OCI-LY7 (cell line): ENCODE measurements around the gene RMDN3. TPM values are rescaled to one million over a fixed set of nuclear protein-coding genes. Genes with fewer than 3 reads are reported as not detected.
A peak's percentile ranks its signal among the peaks of the same experiment; 100 is the strongest.

Source experiments
- BruUV-seq: library from RNA; stranded (reverse); fragments of 400-500 nt; replicated peaks from 2 replicates; lab custom pipeline; 2021; lab: Mats Ljungman, UMichigan
- CTCF ChIA-PET: fragments of 300-600 bp; sonication (Branson Sonifier 250); formaldehyde crosslinking; loops from one replicate; lab custom pipeline; 2022; ENCODE audit warnings: antibody characterized with exemption; ENCODE audit not compliant: unreplicated experiment; lab: Charles Lee
- POLR2A ChIA-PET: fragments of 300-600 bp; sonication (Branson Sonifier 250); formaldehyde crosslinking; loops from one replicate; lab custom pipeline; 2022; ENCODE audit warnings: antibody characterized with exemption; lab: Charles Lee
- DNase-seq: peaks from one replicate; pipeline ENCODE4 v3.0.0-alpha.2; 2015; ENCODE audit warnings: low spot score
- H2AFZ ChIP-seq: fragments of 200-600 bp; sonication (generic), shearing (Covaris generic); 2 replicates; pipeline ENCODE4 v1.6.1; 2014; ENCODE audit warnings: mild to moderate bottlenecking, antibody characterized with exemption, low read length, moderate library complexity
- H3K27ac ChIP-seq: fragments of 200-600 bp; sonication (generic); 2 replicates; pipeline ENCODE4 v1.5.1; 2014; ENCODE audit warnings: mixed run types, low read depth, mild to moderate bottlenecking, moderate library complexity, low read length, inconsistent platforms; ENCODE audit not compliant: poor library complexity, severe bottlenecking
- H3K36me3 ChIP-seq: fragments of 200-600 bp; sonication (generic); 2 replicates; pipeline ENCODE4 v1.6.1; 2014; ENCODE audit warnings: mild to moderate bottlenecking, antibody characterized with exemption, low read length, moderate library complexity, mixed read lengths; ENCODE audit not compliant: insufficient read depth
- H3K4me1 ChIP-seq: fragments of 200-600 bp; sonication (generic); 2 replicates; pipeline ENCODE4 v1.5.1; 2014; ENCODE audit warnings: mild to moderate bottlenecking, low read length; ENCODE audit not compliant: insufficient read depth, poor library complexity, severe bottlenecking
- H3K4me2 ChIP-seq: fragments of 200-600 bp; sonication (generic); 2 replicates; pipeline ENCODE4 v1.6.1; 2014; ENCODE audit warnings: mild to moderate bottlenecking, low read length
- H3K4me3 ChIP-seq: fragments of 200-600 bp; sonication (generic); 2 replicates; pipeline ENCODE4 v1.5.1; 2014; ENCODE audit warnings: mild to moderate bottlenecking, low read depth, low read length; ENCODE audit not compliant: poor library complexity, severe bottlenecking
- H3K79me2 ChIP-seq: fragments of 200-600 bp; sonication (generic); 2 replicates; pipeline ENCODE4 v1.6.1; 2016; ENCODE audit warnings: low read depth, mild to moderate bottlenecking, low read length, moderate library complexity, mixed read lengths; ENCODE audit not compliant: insufficient read depth
- H3K9me2 ChIP-seq: fragments of 200-600 bp; sonication (generic); 2 replicates; pipeline ENCODE4 v1.6.1; 2016; ENCODE audit warnings: mild to moderate bottlenecking, low read length, mixed read lengths; ENCODE audit not compliant: insufficient read depth
- H3K9me3 ChIP-seq: fragments of 200-600 bp; sonication (generic); 2 replicates; pipeline ENCODE4 v1.6.1; 2014; ENCODE audit warnings: mild to moderate bottlenecking, mixed run types, low read length, mixed read lengths
- H4K20me1 ChIP-seq: fragments of 200-600 bp; sonication (generic); 2 replicates; pipeline ENCODE4 v1.6.1; 2014; ENCODE audit warnings: mild to moderate bottlenecking, antibody characterized with exemption, low read length, moderate library complexity, mixed read lengths; ENCODE audit not compliant: insufficient read depth
- EZH2phosphoT487 ChIP-seq: fragments of 200-600 bp; sonication (generic); IDR thresholded peaks from 2 replicates; pipeline ENCODE4 v1.6.1; 2018; ENCODE audit warnings: low read depth, borderline replicate concordance, mild to moderate bottlenecking, mixed run types, antibody characterized with exemption, low read length, moderate library complexity, mixed read lengths
- intact Hi-C: fragments of 100-400 bp; cut with micrococcal nuclease; formaldehyde crosslinking; loops from one replicate; pipeline ENCODE4 v1.10.0; 2022; ENCODE audit not compliant: unreplicated experiment
- total RNA-seq, 2 experiments: library from RNA; depleted of rRNA in 1 of 2; stranded (reverse); fragments of >200 nt in 1 of 2; shearing (Covaris generic) in 1 of 2; gene quantifications; 2 replicates each; pipeline ENCODE4 v1.2.3, GENCODE V29; 2014 to 2022
- TF ChIP-seq, protein P1 (sequence below): fragments of 200-600 bp; sonication (generic); conservative IDR thresholded peaks from 2 replicates; pipeline ENCODE4 v1.5.1; 2014; ENCODE audit warnings: mild to moderate bottlenecking, antibody characterized with exemption, low read length, moderate library complexity, mixed read lengths

The RMDN3 gene
- total RNA-seq, 2 experiments from 2014 or later = 10.7 to 23.7 TPM

DNA sequence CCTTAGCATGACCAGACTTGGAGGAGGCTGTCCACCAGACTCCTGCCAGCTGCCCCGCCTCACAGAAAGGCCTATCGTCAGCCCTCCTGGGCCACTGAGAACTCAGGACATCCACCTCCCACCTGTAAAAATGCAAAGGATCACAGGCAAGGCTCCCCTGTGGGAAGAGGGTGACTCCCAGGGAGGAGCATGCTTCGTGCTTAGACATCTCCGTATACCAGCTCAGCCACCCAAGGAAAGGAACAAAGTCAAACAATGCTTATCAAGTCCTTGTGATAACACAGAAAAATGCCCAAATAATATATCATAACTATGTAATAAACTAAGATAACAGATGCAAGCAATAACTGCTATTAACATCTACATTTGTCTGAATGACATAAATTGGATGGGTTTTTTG is 4.2 kb downstream of the RMDN3 start:
- intact Hi-C loops = no loop called here
- Histone ChIP-seq H3K4me1 (peaks cover 29% of the 10 kb centered on the region), H3K36me3 (peaks cover 63% of the 10 kb centered on the region), H3K4me3 (no peak overlapping the region), H3K4me2 (no peak overlapping the region), H2AFZ (no peak overlapping the region), H3K79me2 (peaks cover 29% of the 10 kb centered on the region), H3K9me2 (no peaks in the 10 kb centered on the region), H3K9me3 (no peaks in the 10 kb centered on the region), H3K27ac (no peak overlapping the region), H4K20me1 (no peaks in the 10 kb centered on the region)
- POLR2A ChIA-PET = interaction anchor here (0.6 to 1.3 kb wide), 3 partner anchors 9 to 372 kb away, joined by 3 to 4 read pairs (median 3); no protein-coding TSS in a partner anchor
- BruUV-seq = TSS peak; percentile 37
- TF ChIP-seq, protein P1, sequence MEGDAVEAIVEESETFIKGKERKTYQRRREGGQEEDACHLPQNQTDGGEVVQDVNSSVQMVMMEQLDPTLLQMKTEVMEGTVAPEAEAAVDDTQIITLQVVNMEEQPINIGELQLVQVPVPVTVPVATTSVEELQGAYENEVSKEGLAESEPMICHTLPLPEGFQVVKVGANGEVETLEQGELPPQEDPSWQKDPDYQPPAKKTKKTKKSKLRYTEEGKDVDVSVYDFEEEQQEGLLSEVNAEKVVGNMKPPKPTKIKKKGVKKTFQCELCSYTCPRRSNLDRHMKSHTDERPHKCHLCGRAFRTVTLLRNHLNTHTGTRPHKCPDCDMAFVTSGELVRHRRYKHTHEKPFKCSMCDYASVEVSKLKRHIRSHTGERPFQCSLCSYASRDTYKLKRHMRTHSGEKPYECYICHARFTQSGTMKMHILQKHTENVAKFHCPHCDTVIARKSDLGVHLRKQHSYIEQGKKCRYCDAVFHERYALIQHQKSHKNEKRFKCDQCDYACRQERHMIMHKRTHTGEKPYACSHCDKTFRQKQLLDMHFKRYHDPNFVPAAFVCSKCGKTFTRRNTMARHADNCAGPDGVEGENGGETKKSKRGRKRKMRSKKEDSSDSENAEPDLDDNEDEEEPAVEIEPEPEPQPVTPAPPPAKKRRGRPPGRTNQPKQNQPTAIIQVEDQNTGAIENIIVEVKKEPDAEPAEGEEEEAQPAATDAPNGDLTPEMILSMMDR = no peak
- no peak for TF ChIP-seq EZH2phosphoT487
- DNase-seq = no peak
- CTCF ChIA-PET = no interaction called here

DNA sequence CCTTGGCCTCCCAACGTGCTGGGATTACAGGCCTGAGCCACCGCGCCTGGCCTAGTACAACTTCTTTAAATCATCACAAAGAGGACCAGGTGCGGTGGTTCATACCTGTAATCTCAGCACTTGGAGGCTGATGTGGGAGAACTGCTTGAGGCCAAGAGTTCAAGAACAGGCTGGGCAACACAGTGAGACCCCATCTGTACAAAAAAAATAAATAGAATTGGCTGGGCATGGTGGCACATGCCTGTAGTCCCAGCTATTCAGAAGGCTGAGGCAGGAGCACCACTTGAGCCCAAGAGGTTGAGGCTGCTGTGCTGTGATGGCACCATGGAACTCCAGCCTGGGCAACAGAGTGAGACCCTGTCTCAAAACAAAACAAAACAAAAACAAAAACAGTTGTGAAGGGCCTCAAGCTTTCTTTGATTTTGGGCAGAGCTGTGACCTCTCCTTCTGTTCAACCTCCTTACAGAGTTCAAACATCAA is 5.9 kb downstream of the RMDN3 start:
- Histone ChIP-seq H3K79me2 (peaks cover 25% of the 10 kb centered on the region), H3K4me1 (peaks cover 23% of the 10 kb centered on the region), H4K20me1 (no peaks in the 10 kb centered on the region), H3K9me3 (no peaks in the 10 kb centered on the region), H3K36me3 (peaks cover 77% of the 10 kb centered on the region), H3K9me2 (no peaks in the 10 kb centered on the region), H3K4me3 (no peak overlapping the region), H3K4me2 (no peak overlapping the region), H2AFZ (no peak overlapping the region), H3K27ac (no peak overlapping the region)
- POLR2A ChIA-PET = interaction anchor here (0.6 to 1.0 kb wide), 4 partner anchors 11 to 727 kb away, joined by 3 to 4 read pairs (median 4); no protein-coding TSS in a partner anchor
- intact Hi-C loops = loop anchor here (5.0 kb wide), 1 partner anchor 143 kb away; the partner anchor contains the start of gene VPS18
- TF ChIP-seq EZH2phosphoT487 = no peak
- TF ChIP-seq, protein P1 = no peak
- DNase-seq = no peak
- no TSS peak for BruUV-seq
- CTCF ChIA-PET = interaction anchor here (0.6 kb wide), 1 partner anchor 20 kb away, joined by 3 read pairs; no protein-coding TSS in a partner anchor
